A549 (cell line): ENCODE results near the gene ALOX5. TPM values are rescaled to one million over a fixed set of nuclear protein-coding genes. Genes with fewer than 3 reads are reported as not detected.

Experiments used
- ATAC-seq, 2 experiments: fragments of 200-7000 bp in 1 of 2; fragments of >200 bp in 1 of 2; cut with Nextera tagmentation in 1 of 2; cut with Tn5 transposase in 1 of 2; 3 replicates each; pipeline versions ENCODE4 v1.8.0 to v1.9.1; 2018 to 2020; ENCODE audit warnings: mild to moderate bottlenecking in 1 of 2, moderate library complexity in 1 of 2
- CTCF ChIA-PET: fragments of 300-600 bp; sonication (Branson Sonifier 250); formaldehyde crosslinking; extraction: SDS; loops from one replicate; lab custom pipeline; 2021; ENCODE audit warnings: antibody characterized with exemption, inconsistent platforms; lab: Yijun Ruan, JAX
- POLR2A ChIA-PET: fragments of 350-600 bp; formaldehyde crosslinking; extraction: SDS; loops from one replicate; lab custom pipeline; 2021; ENCODE audit warnings: antibody characterized with exemption, inconsistent platforms; lab: Yijun Ruan, JAX
- DNase-seq, 2 experiments: peaks; one replicate each; pipeline versions ENCODE4 v3.0.0 to v3.0.0-alpha.2; 2011 to 2016; ENCODE audit warnings: low read depth in 1 of 2, low spot score in 1 of 2
- FAIRE-seq: peaks from 2 replicates; lab custom pipeline; 2011; peaks lifted over from hg19 to GRCh38; lab: Jason Lieb, UNC
- H3K27ac ChIP-seq, 2 experiments: fragments of >200 bp; sonication (Bioruptor Twin); formaldehyde crosslinking; 3 replicates each; pipeline ENCODE4 v1.5.1; 2016 to 2017
- H3K4me1 ChIP-seq: fragments of >200 bp; sonication (Bioruptor Twin); formaldehyde crosslinking; 3 replicates; pipeline ENCODE4 v1.6.1; 2016
- H3K4me2 ChIP-seq: fragments of >200 bp; sonication (Bioruptor Twin); formaldehyde crosslinking; 3 replicates; pipeline ENCODE4 v1.6.1; 2016
- H3K4me3 ChIP-seq: fragments of >200 bp; sonication (Bioruptor Twin); formaldehyde crosslinking; 3 replicates; pipeline ENCODE4 v1.5.1; 2016
- H3K9me3 ChIP-seq: fragments of >200 bp; sonication (Bioruptor Twin); formaldehyde crosslinking; 3 replicates; pipeline ENCODE4 v1.6.1; 2016
- BCL3 ChIP-seq: fragments of >200 bp; sonication (Bioruptor Twin); formaldehyde crosslinking; IDR thresholded peaks from 3 replicates; pipeline ENCODE4 v1.6.1; 2016
- BHLHE40 ChIP-seq: IDR thresholded peaks from 2 replicates; pipeline ENCODE4 v1.6.1; 2012; ENCODE audit warnings: low read depth, low read length, inconsistent platforms
- ELK1 ChIP-seq: fragments of 150-350 bp; IDR thresholded peaks from 2 replicates; pipeline ENCODE4 v1.6.1; 2014; ENCODE audit warnings: low read depth, mild to moderate bottlenecking, low read length
- HOXA7 ChIP-seq: fragments of 250-450 bp; sonication (Bioruptor Pico); IDR thresholded peaks from 2 replicates; pipeline ENCODE4 v1.5.0; 2020; ENCODE audit warnings: mild to moderate bottlenecking, moderate library complexity
- HOXB13 ChIP-seq: fragments of 250-450 bp; sonication (Bioruptor Pico); IDR thresholded peaks from 2 replicates; pipeline ENCODE4 v1.5.0; 2020; ENCODE audit warnings: low read depth, mild to moderate bottlenecking, moderate library complexity
- JUN ChIP-seq, 2 experiments: fragments of >200 bp; sonication (Bioruptor Twin); formaldehyde crosslinking; IDR thresholded peaks; 2 replicates in 1 of 2; 3 replicates in 1 of 2; pipeline ENCODE4 v1.6.1; 2016 to 2017
- KDM1A ChIP-seq: fragments of 200-600 bp; sonication (generic); IDR thresholded peaks from 2 replicates; pipeline ENCODE4 v1.6.1; 2016; ENCODE audit warnings: low read depth, mild to moderate bottlenecking
- MAFK ChIP-seq: fragments of 450-650 bp; IDR thresholded peaks from 2 replicates; pipeline ENCODE4 v1.6.1; 2014; ENCODE audit not compliant: partially characterized antibody
- PBX3 ChIP-seq: IDR thresholded peaks from 2 replicates; pipeline ENCODE4 v1.6.1; 2012
- RARB ChIP-seq: fragments of 250-450 bp; sonication (Bioruptor Pico); IDR thresholded peaks from 2 replicates; pipeline ENCODE4 v1.8.0; 2021; ENCODE audit warnings: mild to moderate bottlenecking, moderate library complexity
- RNF2 ChIP-seq: fragments of 200-600 bp; sonication (generic); IDR thresholded peaks from 2 replicates; pipeline ENCODE4 v1.6.1; 2016; ENCODE audit warnings: low read depth, mild to moderate bottlenecking, antibody characterized with exemption, moderate library complexity, borderline replicate concordance
- SMC3 ChIP-seq: fragments of >200 bp; sonication (Bioruptor Twin); formaldehyde crosslinking; IDR thresholded peaks from 3 replicates; pipeline ENCODE4 v1.6.1; 2018; ENCODE audit warnings: inconsistent platforms
- ZSCAN20 ChIP-seq: fragments of 250-450 bp; sonication (Bioruptor Pico); IDR thresholded peaks from 2 replicates; pipeline ENCODE4 v1.8.0; 2022; ENCODE audit warnings: mild to moderate bottlenecking, moderate library complexity
- WGBS: methylation state at CpG from one replicate; pipeline ENCODE4 v1.1.6; 2017; ENCODE audit errors: missing lambda C conversion rate; 5-methylcytosine and 5-hydroxymethylcytosine counted together
- polyA plus RNA-seq, 4 experiments: library from polyadenylated mRNA; depleted of rRNA in 3 of 4; stranded (reverse); fragments of >200 nt; fragmentation: RNase III in 1 of 4; extraction: RNeasy Plus Mini Kit Qiagen cat#74134 plus additional on column Dnase treatment in 1 of 4; gene quantifications; 2 replicates in 3 of 4; 3 replicates in 1 of 4; pipeline ENCODE4 v1.2.3, GENCODE V29; 2011 to 2017

ALOX5 gene
- polyA plus RNA-seq, 2 of the 4 experiments (the other 2 are of a cell fraction) = 0.18 to 0.40 TPM

- DNase-seq (no peak), FAIRE-seq (no peak)
- WGBS = 57% methylated on average over 2 of the region's 6 CpGs
- TF ChIP-seq KDM1A = no peak
- no peak for TF ChIP-seq PBX3
- TF ChIP-seq, all 56 proteins: peak for 0
- 0 out of 3 replicates have a peak, but pooled peaks cover 5% of the 10 kb centered on the region for H3K4me1 ChIP-seq
- CTCF ChIA-PET = no interaction called here
- POLR2A ChIA-PET = no interaction called here
- H3K4me3 ChIP-seq = no peak overlapping the region
- H3K9me3 ChIP-seq = no peaks in the 10 kb centered on the region
- ATAC-seq = no peak; a peak in 1 of 6 replicates
- H3K4me2 ChIP-seq = no peak overlapping the region
- no peak overlapping the region for H3K27ac ChIP-seq
These were observed 68.2 kb downstream of the ALOX5 start for GRCh38 chr10:45442251-45442650.

GRCh38 chr10:45442662-45443061, 68.6 kb downstream of the ALOX5 start:
- Histone ChIP-seq H3K27ac (no peak overlapping the region), H3K4me2 (no peak overlapping the region), H3K4me1 (0 out of 3 replicates have a peak, but pooled peaks cover 5% of the 10 kb centered on the region), H3K4me3 (no peak overlapping the region), H3K9me3 (no peaks in the 10 kb centered on the region)
- TF ChIP-seq RARB (no peak), ZSCAN20 (CRISPR knock-in tag) (no peak), BCL3 (no peak), SMC3 (no peak), JUN (IDR thresholded peaks at IDR 0.05) (no peak), HOXA7 (CRISPR knock-in tag) (no peak)
- ChIA-PET CTCF (no interaction called here), POLR2A (no interaction called here)
- peak in 1 of 2 experiments; percentile 57; a peak in 3 of 6 replicates for ATAC-seq
- FAIRE-seq = no peak
- WGBS = 43% methylated on average over 10 of the region's 12 CpGs
- no peak for DNase-seq

GRCh38 chr10:45443101-45444009, 69.3 kb downstream of the ALOX5 start:
- Histone ChIP-seq H3K4me1 (0 out of 3 replicates have a peak, but pooled peaks cover 4% of the 10 kb centered on the region), H3K4me2 (no peak overlapping the region), H3K4me3 (no peak overlapping the region), H3K27ac (no peak overlapping the region), H3K9me3 (no peaks in the 10 kb centered on the region)
- no peak for ATAC-seq
- ChIA-PET CTCF (no interaction called here), POLR2A (no interaction called here)
- no peak for FAIRE-seq
- TF ChIP-seq HOXB13 = no peak
- no peak for TF ChIP-seq MAFK
- no peak for TF ChIP-seq BHLHE40
- no peak for TF ChIP-seq RNF2
- TF ChIP-seq ZSCAN20 (CRISPR knock-in tag) = no peak
- no peak for TF ChIP-seq BCL3
- no peak for TF ChIP-seq ELK1
- 82% methylated on average over 19 of the region's 76 CpGs for WGBS
- no peak for DNase-seq
